Skeletal muscle satellite cell (primary cell): ENCODE results near the gene TIMM23.

Experiments used
- H3K27me3 ChIP-seq: 2 replicates; pipeline ENCODE4 v1.7.0; 2013; ENCODE audit warnings: low read length; ENCODE audit not compliant: control insufficient read depth, insufficient read depth
- H3K36me3 ChIP-seq: 2 replicates; pipeline ENCODE4 v1.7.0; 2013; ENCODE audit warnings: mild to moderate bottlenecking, control low read depth, low read length; ENCODE audit not compliant: insufficient read depth
- H3K4me1 ChIP-seq: 2 replicates; pipeline ENCODE4 v1.7.0; 2013; ENCODE audit warnings: low read length; ENCODE audit not compliant: control insufficient read depth, insufficient read depth
- H3K4me2 ChIP-seq: 2 replicates; pipeline ENCODE4 v1.7.0; 2013; ENCODE audit warnings: mild to moderate bottlenecking, low read length
- H3K4me3 ChIP-seq: 2 replicates; pipeline ENCODE4 v1.7.0; 2013; ENCODE audit warnings: low read length
- H3K9ac ChIP-seq: 2 replicates; pipeline ENCODE4 v1.7.0; 2013; ENCODE audit warnings: mild to moderate bottlenecking, low read depth, low read length, moderate library complexity
- H3K9me3 ChIP-seq: replicated peaks from 2 replicates; pipeline ENCODE4 v1.7.0; 2013; ENCODE audit warnings: mild to moderate bottlenecking, control low read depth, low read length

TIMM23 gene

DNA sequence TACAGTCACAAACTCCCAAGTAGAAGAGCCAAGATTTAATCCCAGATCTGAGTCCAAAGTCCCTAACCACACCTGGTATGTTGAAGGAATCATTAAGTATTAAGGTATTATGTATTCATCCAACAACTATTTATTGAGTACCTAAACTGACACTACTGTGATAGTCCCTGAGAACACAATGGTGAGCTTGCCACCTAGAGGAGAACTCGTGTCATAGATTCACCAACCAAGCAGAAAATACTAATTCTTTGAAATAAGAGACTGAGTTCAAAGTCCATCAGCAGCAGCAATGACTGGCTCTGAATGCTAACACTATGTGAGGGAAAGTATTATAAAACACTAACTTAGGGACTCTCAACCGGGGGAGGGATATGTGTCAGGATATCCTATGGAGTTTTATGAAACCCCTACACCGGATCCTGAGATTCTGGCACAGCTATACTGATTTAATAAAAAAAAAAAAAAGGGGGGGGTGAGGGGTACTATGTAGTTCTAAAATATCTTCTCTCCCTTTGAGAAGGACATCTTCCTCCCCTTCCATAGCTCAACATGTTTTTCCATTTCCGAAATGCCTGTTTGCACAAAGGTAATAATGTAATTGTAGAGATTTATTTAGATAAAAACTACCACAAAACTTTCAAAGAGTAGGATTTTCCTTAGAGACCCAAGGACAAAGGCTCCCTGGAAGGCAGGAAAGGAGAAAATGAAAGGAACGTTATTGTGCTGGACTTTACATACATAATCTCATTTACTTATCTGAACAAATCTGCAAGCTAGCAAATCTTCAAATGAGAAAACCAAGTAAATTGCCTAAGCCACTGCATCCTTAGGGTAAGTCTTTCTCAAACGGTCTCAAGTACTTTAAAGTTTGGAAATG lies 56.5 kb downstream of the TIMM23 start:
- Histone ChIP-seq H3K9ac (peak overlapping the region; percentile 99), H3K4me1 (peaks cover 48% of the 10 kb centered on the region)

DNA sequence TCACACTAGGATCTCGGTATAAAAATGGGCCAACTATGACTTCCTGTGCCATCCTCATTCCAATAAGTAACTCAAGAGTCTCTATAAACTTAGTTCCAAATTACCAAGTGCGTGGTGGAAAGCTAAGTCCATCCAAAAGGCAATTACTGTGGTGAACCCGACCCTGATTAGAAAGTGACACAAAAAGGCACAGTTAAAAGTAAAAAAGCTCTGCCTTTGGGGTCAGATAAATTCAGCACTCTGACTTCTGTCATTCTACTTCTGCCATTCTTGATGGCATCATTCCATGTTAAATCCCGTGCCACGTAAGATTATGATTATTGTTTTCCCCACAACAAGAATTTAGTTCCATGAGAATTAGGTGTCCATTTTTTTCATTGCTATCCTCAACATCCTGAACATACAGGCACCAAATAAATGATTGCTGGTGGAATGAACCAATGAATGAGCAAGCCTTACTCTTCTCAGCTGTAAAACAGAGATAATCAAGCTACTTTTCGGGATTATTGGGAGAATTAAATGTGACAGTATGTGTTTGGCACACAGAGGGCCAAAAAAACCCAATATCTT lies 57.3 kb downstream of the TIMM23 start:
- Histone ChIP-seq H3K36me3 (no peaks in the 10 kb centered on the region), H3K4me1 (peaks cover 44% of the 10 kb centered on the region), H3K4me2 (peak overlapping the region; percentile 94), H3K27me3 (no peaks in the 10 kb centered on the region), H3K9ac (peak overlapping the region; percentile 99), H3K4me3 (peak overlapping the region; percentile 90), H3K9me3 (no peaks in the 10 kb centered on the region)

More for the DNA sequence above, 56.5 kb downstream of the TIMM23 start:
- Histone ChIP-seq H3K4me2 (peak overlapping the region; percentile 94), H3K9me3 (no peaks in the 10 kb centered on the region), H3K36me3 (no peaks in the 10 kb centered on the region), H3K27me3 (no peaks in the 10 kb centered on the region), H3K4me3 (peak overlapping the region; percentile 90)

DNA sequence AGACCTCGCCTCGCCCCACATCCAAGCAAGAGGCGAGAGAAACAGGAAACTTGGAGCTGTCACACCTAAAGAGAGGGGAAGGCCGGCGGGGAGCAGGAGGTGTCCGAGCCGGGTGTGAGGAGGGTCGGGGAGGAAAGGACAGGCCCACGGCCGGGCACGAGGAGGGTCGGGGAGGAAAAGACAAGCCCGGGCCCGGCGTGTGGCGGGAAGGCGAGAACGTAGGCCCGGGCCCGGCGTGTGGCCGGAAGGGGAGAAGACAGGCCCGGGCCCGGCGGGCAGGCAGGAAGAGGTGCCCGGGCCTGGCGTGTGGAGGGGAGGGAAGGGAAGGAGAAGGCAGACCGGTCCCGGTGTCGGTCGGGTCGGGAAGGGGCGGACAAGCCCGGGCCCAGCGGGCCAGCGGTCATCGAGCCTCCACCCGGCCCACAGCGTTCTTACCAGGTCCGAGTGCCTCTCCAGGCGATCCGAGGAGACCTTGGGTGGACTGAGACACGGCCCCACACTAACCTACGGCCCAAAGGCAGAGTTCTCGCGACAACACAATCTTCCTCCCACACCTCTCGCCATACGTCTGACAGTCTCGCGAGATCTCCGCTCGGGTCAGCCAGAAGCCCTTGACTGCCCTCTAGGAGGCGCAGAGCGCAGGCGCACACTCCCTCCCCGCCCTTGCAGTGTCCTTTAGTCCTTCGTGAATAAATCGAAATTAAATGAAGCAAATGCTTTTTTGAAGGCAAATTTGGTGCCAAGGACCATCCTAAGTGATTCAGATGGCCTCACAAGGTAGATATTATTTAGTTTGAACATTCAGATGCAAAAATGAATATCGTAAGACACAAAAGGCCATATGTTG lies 58.0 kb downstream of the TIMM23 start, which contains the start of gene NCOA4:
Gene NCOA4, minus strand, starts transcription at position 533 of the 847 bp plus-strand sequence. CDS start 13,943 bp downstream, outside the sequence.
- H3K9me3 ChIP-seq, result no peaks in the 10 kb centered on the region
- peak within 1 kb of the TSS; percentile 94 for H3K4me2 ChIP-seq
- H3K36me3 ChIP-seq, result no peaks in the 10 kb centered on the region
- peaks cover 39% of the 10 kb centered on the region for H3K4me1 ChIP-seq
- peaks cover 2% of the 10 kb centered on the region for H3K27me3 ChIP-seq
- H3K9ac ChIP-seq, result peak within 1 kb of the TSS; percentile 99
- H3K4me3 ChIP-seq, result peak within 1 kb of the TSS; percentile 90

DNA sequence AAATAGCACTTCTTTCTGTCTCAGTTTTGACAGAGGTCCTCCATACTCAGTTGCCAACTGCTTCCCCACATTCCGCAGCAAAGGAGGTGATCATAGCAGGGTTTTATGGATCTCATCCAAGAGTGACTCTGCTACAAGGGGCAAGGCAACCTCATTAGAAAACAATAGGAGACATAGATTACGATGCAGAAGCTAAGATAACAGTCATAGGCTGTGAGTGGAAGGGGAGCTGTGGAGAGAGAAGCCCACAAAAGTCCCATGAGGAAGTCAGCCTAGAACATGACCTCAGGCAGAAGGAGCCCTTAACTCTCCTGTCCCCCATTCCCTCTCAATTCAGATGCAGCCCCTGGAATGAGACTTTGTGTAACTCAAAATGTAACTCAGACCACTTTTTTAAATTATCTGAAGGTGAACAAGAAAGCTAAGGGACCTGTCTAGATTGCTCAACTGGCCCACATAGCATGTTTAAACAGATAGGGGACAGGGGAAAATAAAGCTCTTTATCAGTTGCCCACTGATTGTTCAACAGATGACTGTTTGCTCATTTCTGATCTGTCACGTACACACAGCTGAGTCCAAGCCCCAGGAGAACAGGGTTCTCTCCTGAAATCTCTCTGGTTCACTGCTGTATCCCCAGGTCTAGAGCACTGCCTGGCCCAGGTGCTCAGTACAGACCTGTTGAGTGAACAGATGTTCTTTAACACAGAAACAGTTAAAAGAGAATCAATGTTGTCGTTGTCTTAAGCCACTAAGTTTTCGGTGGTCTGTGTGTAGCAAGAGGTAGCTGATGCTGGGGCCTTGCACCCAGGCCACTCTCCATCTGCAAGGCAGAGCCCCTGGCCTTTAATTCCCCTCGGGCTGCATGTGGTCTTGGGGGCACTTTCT lies 59.6 kb downstream of the TIMM23 start:
- Histone ChIP-seq H3K9me3 (no peaks in the 10 kb centered on the region), H3K4me3 (no peak overlapping the region), H3K9ac (no peak overlapping the region), H3K4me1 (peaks cover 35% of the 10 kb centered on the region), H3K36me3 (no peaks in the 10 kb centered on the region), H3K27me3 (peaks cover 13% of the 10 kb centered on the region), H3K4me2 (no peak overlapping the region)

DNA sequence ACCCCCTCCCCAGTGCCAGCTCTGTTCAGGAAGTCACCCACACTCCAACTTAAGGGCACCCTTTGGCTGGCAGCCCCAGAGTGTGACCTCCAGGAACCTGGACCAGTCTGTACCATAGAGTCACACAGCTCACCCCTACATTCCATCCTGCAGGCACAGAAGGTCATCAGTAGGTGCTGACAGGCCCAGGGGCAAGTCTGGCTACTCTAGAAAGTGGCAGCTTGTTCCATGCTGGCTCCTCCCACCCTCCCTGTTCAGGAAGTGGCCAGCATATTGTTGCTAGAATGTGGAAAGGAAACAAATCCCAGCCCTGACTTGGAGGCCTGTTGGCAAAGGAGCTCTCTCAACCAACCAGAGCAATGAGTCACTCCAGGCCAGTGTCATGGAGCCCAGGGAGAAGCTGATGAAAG lies 61.3 kb downstream of the TIMM23 start:
- no peak overlapping the region for H3K9ac ChIP-seq
- H3K4me2 ChIP-seq, result no peak overlapping the region
- peaks cover 18% of the 10 kb centered on the region for H3K27me3 ChIP-seq
- peaks cover 21% of the 10 kb centered on the region for H3K4me1 ChIP-seq
- no peaks in the 10 kb centered on the region for H3K9me3 ChIP-seq
- no peaks in the 10 kb centered on the region for H3K36me3 ChIP-seq
- no peak overlapping the region for H3K4me3 ChIP-seq

DNA sequence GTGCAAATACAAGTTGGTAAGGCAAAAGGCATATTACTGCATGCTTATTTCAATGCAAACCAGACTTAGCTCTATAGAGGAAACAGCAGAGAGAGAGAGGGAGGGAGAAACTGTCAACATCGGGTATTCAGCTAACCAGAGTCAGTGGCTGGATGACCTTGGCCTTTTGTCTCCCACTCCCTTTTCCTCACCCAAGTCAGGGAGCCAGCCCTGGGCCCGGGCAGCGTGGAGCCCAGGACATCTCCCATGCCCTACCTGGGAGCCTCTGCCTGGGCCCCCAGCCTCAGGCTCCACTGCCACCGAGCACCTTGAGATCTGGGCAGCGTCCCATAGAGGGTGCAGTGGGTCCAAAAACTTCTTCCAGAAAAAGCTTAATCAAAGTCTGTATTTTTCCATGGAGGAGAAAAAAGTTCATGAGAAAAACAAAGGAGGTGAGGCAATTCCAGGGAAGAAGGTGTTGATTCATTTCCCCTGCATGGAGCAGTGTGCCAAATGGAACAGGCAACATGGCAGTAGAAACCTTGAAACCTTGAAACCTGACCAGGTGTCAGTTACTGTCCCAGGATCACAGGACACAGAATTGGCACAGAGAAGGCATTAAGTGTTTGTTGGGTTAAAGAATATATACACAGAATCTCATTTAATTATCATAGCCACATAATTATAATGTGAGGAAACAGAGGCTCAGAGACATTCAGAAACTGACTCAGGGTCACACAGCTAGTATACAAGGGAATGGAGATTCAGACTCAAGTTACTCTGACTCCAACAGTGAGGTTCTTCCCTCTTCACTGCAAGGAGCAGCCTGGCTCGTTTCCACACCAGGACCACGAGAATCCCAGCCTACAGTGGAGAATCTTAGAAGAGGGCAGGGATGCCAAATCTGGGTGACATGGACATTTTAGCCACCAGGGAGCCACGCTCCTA lies 63.9 kb downstream of the TIMM23 start:
- H3K9me3 ChIP-seq, result no peaks in the 10 kb centered on the region
- no peak overlapping the region for H3K4me2 ChIP-seq
- peaks cover 32% of the 10 kb centered on the region for H3K27me3 ChIP-seq
- H3K36me3 ChIP-seq, result no peaks in the 10 kb centered on the region
- no peak overlapping the region for H3K9ac ChIP-seq
- no peak overlapping the region for H3K4me3 ChIP-seq
- H3K4me1 ChIP-seq, result peaks cover 7% of the 10 kb centered on the region

DNA sequence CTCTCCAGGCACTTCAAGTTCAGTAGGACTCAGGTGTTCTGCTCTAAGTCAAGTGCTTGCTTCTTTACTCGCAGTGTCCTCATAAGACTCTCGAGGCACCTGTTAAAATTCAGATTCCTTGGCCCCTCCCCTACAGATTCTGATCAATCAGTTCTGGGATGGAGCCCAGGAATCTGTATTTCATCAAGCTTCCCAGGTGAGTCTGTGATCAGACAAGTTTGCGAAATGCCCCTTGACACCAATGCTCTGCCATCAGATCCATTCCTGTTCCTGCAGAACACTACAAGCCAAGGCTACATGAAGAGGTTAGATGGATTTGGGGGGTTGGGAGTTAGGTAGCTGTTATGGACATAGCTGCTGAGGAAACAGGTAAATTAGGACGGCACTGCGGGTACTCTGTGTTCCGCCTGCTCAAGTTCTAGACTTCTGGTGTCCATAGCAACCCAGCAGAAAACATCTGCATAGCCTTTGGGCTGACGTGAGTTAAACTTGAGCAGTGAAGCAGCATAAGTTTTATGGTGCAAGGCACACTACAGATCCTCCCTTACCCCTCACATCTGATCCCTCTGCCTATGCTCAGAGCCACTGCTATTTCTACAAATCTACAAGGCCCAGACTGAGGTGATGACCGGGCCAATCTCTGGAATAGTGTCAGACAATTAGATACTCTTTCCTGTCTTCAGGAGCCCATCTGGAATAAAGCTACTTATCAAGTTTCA lies 65.0 kb downstream of the TIMM23 start:
- H3K4me3 ChIP-seq, result no peak overlapping the region
- H3K4me2 ChIP-seq, result no peak overlapping the region
- peaks cover 7% of the 10 kb centered on the region for H3K4me1 ChIP-seq
- H3K9ac ChIP-seq, result no peak overlapping the region
- H3K36me3 ChIP-seq, result no peaks in the 10 kb centered on the region
- H3K27me3 ChIP-seq, result peaks cover 35% of the 10 kb centered on the region
- H3K9me3 ChIP-seq, result no peaks in the 10 kb centered on the region

DNA sequence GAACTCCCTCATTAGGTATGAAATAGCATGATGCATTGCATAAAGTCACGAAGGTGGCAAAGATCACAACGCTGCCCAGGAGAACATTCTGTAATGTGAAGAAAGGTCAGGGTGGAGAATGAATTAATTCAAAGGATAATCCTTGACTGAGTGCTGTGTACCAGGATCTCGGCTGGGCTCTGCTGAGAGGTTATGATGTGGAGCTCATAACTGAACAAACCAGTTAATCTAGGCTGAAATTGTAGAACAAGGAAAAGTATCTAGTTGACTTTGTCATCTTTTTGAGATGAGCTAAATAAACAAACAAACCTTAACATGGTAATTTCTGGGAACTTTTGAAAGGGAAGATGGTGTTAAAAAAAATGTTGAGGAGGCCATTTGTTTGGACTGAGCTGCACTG lies 67.7 kb downstream of the TIMM23 start:
- Histone ChIP-seq H3K4me3 (no peak overlapping the region), H3K9me3 (no peaks in the 10 kb centered on the region), H3K36me3 (no peaks in the 10 kb centered on the region), H3K4me1 (no peaks in the 10 kb centered on the region), H3K4me2 (no peak overlapping the region), H3K27me3 (peaks cover 47% of the 10 kb centered on the region), H3K9ac (no peak overlapping the region)

DNA sequence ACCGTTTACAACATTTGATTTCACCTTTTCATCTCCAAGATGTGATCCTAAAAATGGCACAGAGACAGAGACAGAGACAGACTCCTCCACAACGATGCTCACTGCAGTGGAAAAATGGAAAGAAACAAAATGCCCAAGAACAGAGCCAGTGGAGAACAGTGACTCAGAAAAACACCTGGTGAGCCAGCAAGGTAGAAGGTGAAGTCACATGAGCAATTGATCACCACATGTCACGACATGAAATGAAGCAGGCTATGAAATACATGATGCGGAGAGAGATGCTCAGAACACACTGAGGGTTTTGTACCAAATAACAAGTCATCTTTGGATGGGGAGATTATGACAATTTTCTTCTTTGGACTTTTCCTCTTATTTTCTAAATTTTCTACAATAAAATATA lies 70.2 kb downstream of the TIMM23 start:
- no peaks in the 10 kb centered on the region for H3K9me3 ChIP-seq
- no peaks in the 10 kb centered on the region for H3K4me1 ChIP-seq
- no peak overlapping the region for H3K4me2 ChIP-seq
- peaks cover 46% of the 10 kb centered on the region for H3K27me3 ChIP-seq
- H3K9ac ChIP-seq, result no peak overlapping the region
- no peak overlapping the region for H3K4me3 ChIP-seq
- H3K36me3 ChIP-seq, result no peaks in the 10 kb centered on the region
